Measurements from ENCODE around the gene YRDC.

- TF ChIP-seq, protein P1, sequence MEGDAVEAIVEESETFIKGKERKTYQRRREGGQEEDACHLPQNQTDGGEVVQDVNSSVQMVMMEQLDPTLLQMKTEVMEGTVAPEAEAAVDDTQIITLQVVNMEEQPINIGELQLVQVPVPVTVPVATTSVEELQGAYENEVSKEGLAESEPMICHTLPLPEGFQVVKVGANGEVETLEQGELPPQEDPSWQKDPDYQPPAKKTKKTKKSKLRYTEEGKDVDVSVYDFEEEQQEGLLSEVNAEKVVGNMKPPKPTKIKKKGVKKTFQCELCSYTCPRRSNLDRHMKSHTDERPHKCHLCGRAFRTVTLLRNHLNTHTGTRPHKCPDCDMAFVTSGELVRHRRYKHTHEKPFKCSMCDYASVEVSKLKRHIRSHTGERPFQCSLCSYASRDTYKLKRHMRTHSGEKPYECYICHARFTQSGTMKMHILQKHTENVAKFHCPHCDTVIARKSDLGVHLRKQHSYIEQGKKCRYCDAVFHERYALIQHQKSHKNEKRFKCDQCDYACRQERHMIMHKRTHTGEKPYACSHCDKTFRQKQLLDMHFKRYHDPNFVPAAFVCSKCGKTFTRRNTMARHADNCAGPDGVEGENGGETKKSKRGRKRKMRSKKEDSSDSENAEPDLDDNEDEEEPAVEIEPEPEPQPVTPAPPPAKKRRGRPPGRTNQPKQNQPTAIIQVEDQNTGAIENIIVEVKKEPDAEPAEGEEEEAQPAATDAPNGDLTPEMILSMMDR (conservative IDR thresholded peaks at IDR 0.05): no peak
- no peak for TF ChIP-seq ZFX (IDR thresholded peaks at IDR 0.05)
Measured at GRCh38 chr1:37809942-37810341, 1.9 kb upstream of the YRDC start.
